Sigmoid colon (tissue), 7 donors: ENCODE data around the gene THEM5. TPM values are rescaled to one million over a fixed set of nuclear protein-coding genes. Genes with fewer than 3 reads are reported as not detected.
"Not testable (repeated sequence)": the region's sequence is repeated elsewhere in the genome, so short reads cannot be mapped to it uniquely, and the experiment has no call there.

Experiments used
- DNase-seq: peaks from one replicate; pipeline ENCODE4 v3.0.0-alpha.2; 2019
- H3K27ac ChIP-seq, 4 donors: fragments of 200-600 bp; sonication (generic); one replicate each; pipeline ENCODE4 v1.5.1; 2016 to 2019; ENCODE audit warnings: mild to moderate bottlenecking in 1 of 4
- H3K27me3 ChIP-seq, 3 donors: fragments of 200-600 bp; sonication (generic); one replicate each; pipeline ENCODE4 v1.5.1; 2019; ENCODE audit warnings: mild to moderate bottlenecking in 1 of 3
- H3K36me3 ChIP-seq, 4 donors: fragments of 200-600 bp; sonication (generic); one replicate each; pipeline ENCODE4 v1.5.1; 2016 to 2019
- H3K4me1 ChIP-seq, 4 donors: fragments of 200-600 bp; sonication (generic); one replicate each; pipeline ENCODE4 v1.5.1; 2017 to 2019
- H3K4me3 ChIP-seq, 4 donors: fragments of 200-600 bp; sonication (generic); one replicate each; pipeline ENCODE4 v1.5.1; 2017 to 2019; ENCODE audit warnings: mild to moderate bottlenecking in 2 of 4, moderate library complexity in 1 of 4
- H3K9me3 ChIP-seq, 4 donors: fragments of 200-600 bp in 3 of 4; sonication (generic) in 3 of 4; one replicate each; pipeline versions ENCODE4 v1.5.1 to v1.6.1; 2013 to 2019
- CTCF ChIP-seq, 4 experiments: fragments of 450-650 bp in 3 of 4; fragments of 200-600 bp in 1 of 4; IDR thresholded peaks; one replicate each; pipeline ENCODE4 v1.5.1; 2016 to 2019; ENCODE audit warnings: antibody characterized with exemption in 4 of 4, mild to moderate bottlenecking in 3 of 4, moderate library complexity in 2 of 4
- EP300 ChIP-seq, 4 donors: sonication (generic); formaldehyde crosslinking; IDR thresholded peaks; one replicate each; pipeline ENCODE4 v1.6.1; 2017; ENCODE audit warnings: antibody characterized with exemption in 4 of 4
- POLR2A ChIP-seq, 2 donors: fragments of 450-650 bp; IDR thresholded peaks; one replicate each; pipeline ENCODE4 v1.6.1; 2016; ENCODE audit warnings: antibody characterized with exemption in 2 of 2, mild to moderate bottlenecking in 2 of 2, moderate library complexity in 2 of 2
- POLR2AphosphoS5 ChIP-seq, 4 donors: sonication (generic); formaldehyde crosslinking; IDR thresholded peaks; one replicate each; pipeline ENCODE4 v1.6.1; 2017; ENCODE audit warnings: antibody characterized with exemption in 4 of 4
- WGBS, 2 donors: extraction: QIAGEN DNeasy Blood & Tissue Kit; methylation state at CpG; one replicate each; pipeline ENCODE4 v1.1.7; 2013; 5-methylcytosine and 5-hydroxymethylcytosine counted together
- intact Hi-C: fragments of 100-400 bp; cut with DNase I; formaldehyde crosslinking; loops from one replicate; pipeline ENCODE4 v1.15.1; 2023
- polyA plus RNA-seq, 3 donors: library from polyadenylated mRNA; stranded (reverse); fragments of 200-250 nt; gene quantifications; one replicate each; pipeline ENCODE4 v1.2.3, GENCODE V29; 2013
- total RNA-seq, 4 donors: library from RNA; depleted of rRNA; stranded (reverse); fragments of >200 nt; gene quantifications; one replicate each; pipeline ENCODE4 v1.1.0, GENCODE V29; 2016
- donor health status: healthy with polysubstance abuse.
- donor health status: Bipolar disorder and iron deficiency.
- donor health status: healthy.

The THEM5 gene
- total RNA-seq: not detected
- not detected for polyA plus RNA-seq

GRCh38 chr1:151853411-151853943 is at the start of gene THEM5:
TSS of gene THEM5 (minus strand) at chr1:151853712. CDS start at chr1:151853565, 147 bp downstream.
- Histone ChIP-seq H3K9me3 (no peaks in the 10 kb centered on the region), H3K36me3 (no peaks in the 10 kb centered on the region), H3K4me3 (no peak within 1 kb of the TSS), H3K27ac (no peak within 1 kb of the TSS), H3K27me3 (peaks cover 0 to 16% (median 0%) of the 10 kb centered on the region in 3 donors), H3K4me1 (no peaks in the 10 kb centered on the region)
- intact Hi-C loops: no loop called here
- 55 to 68% methylated on average over 5 of the region's 5 CpGs for WGBS, 2 donors
- DNase-seq: no peak
- TF ChIP-seq POLR2A (IDR thresholded peaks at IDR 0.05): no peak
- TF ChIP-seq POLR2AphosphoS5 (IDR thresholded peaks at IDR 0.05): no peak
- TF ChIP-seq EP300 (IDR thresholded peaks at IDR 0.05): no peak
- no peak for TF ChIP-seq CTCF (IDR thresholded peaks at IDR 0.05)

- Histone ChIP-seq H3K36me3 (peaks cover 0 to 5% (median 0%) of the 10 kb centered on the region in 4 donors), H3K4me1 (peaks cover 0 to 1% (median under 1%) of the 10 kb centered on the region in 4 donors), H3K27ac (no peak overlapping the region), H3K9me3 (no peaks in the 10 kb centered on the region), H3K27me3 (no peaks in the 10 kb centered on the region), H3K4me3 (no peak overlapping the region)
- TF ChIP-seq POLR2A (IDR thresholded peaks at IDR 0.05): no peak
- no peak for TF ChIP-seq POLR2AphosphoS5 (IDR thresholded peaks at IDR 0.05)
- no peak for TF ChIP-seq CTCF (IDR thresholded peaks at IDR 0.05)
- TF ChIP-seq EP300 (IDR thresholded peaks at IDR 0.05): no peak
- 69 to 84% methylated on average over 2 of the region's 2 CpGs for WGBS, 2 donors
- DNase-seq: no peak
- intact Hi-C loops: no loop called here
Measured at GRCh38 chr1:151902858-151903257, 49.3 kb upstream of the THEM5 start.

- H3K27me3 ChIP-seq, H3K36me3 ChIP-seq, H3K27ac ChIP-seq, DNase-seq, H3K4me1 ChIP-seq, H3K4me3 ChIP-seq, intact Hi-C loops, H3K9me3 ChIP-seq: not testable (repeated sequence)
- WGBS, 2 donors: 97 to 98% methylated on average over 3 of the region's 3 CpGs
Measured at GRCh38 chr1:151900804-151901203, 47.3 kb upstream of the THEM5 start.

GRCh38 chr1:151898519-151898991 is 45.0 kb upstream of the THEM5 start:
- no peaks in the 10 kb centered on the region for H3K9me3 ChIP-seq
- no peak overlapping the region for H3K4me3 ChIP-seq
- TF ChIP-seq EP300 (IDR thresholded peaks at IDR 0.05) (no peak), POLR2A (IDR thresholded peaks at IDR 0.05) (no peak), POLR2AphosphoS5 (IDR thresholded peaks at IDR 0.05) (no peak), CTCF (IDR thresholded peaks at IDR 0.05) (no peak)
- WGBS, 2 donors: 46 to 58% methylated on average over 2 of the region's 2 CpGs
- H3K36me3 ChIP-seq: peaks cover 0 to 12% (median 6%) of the 10 kb centered on the region in 4 donors
- intact Hi-C loops: no loop called here
- H3K4me1 ChIP-seq: no peaks in the 10 kb centered on the region
- no peak for DNase-seq
- no peak overlapping the region for H3K27ac ChIP-seq
- no peaks in the 10 kb centered on the region for H3K27me3 ChIP-seq

- Histone ChIP-seq H3K27ac (no peak overlapping the region), H3K36me3 (peaks cover 0 to 16% (median 7%) of the 10 kb centered on the region in 4 donors), H3K4me1 (no peaks in the 10 kb centered on the region), H3K9me3 (no peaks in the 10 kb centered on the region), H3K4me3 (no peak overlapping the region), H3K27me3 (no peaks in the 10 kb centered on the region)
- no peak for DNase-seq
- 66 to 70% methylated on average over 10 of the region's 10 CpGs for WGBS, 2 donors
- intact Hi-C loops: no loop called here
- TF ChIP-seq POLR2A (IDR thresholded peaks at IDR 0.05) (no peak), CTCF (IDR thresholded peaks at IDR 0.05) (no peak), EP300 (IDR thresholded peaks at IDR 0.05) (no peak), POLR2AphosphoS5 (IDR thresholded peaks at IDR 0.05) (no peak)
Measured at GRCh38 chr1:151897991-151898431, 44.5 kb upstream of the THEM5 start.
